ENCODE results near the gene L3MBTL3. TPM values are rescaled to one million over a fixed set of nuclear protein-coding genes. Genes with fewer than 3 reads are reported as not detected.

L3MBTL3 gene
- total RNA-seq, 2 experiments from 2014 or later = 15.0 to 16.9 TPM

DNA sequence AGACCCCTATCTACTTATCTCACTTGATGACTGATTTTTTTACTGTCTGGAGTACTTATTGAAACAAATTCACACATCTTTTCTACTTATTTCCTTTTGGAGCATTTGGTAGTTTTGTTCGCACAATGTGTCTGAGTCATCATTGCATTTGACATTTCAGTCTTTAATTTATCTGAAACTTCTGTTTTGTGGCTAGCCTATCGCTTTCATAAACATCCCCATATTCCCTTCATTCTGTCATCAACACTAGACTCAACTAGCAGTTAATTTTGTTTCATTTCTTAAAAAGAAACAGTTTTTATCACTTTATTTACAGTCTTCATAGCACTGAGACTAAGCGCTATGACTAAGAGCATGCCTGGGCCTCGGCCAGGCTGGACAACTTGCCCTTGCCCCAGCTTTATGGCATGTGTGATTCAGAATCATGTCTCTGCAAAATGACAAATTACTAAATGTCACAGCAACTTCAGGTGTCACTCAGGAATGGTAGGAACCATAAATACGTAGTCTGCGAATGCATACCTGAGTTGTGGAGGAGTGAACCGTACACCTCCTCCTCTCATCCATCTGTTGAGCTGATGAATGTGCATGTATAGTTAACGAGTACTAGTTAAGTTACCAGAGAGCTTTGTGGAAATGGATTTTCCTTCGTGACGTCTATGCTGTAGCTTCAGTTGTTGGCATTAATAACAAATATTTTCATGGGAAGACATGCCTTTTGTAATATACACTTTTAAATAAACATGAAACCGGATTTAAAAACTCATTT is 16.2 kb downstream of the L3MBTL3 start:
- Mint-ChIP-seq H3K36me3 (ENCODE audit: low read depth) (peaks cover 27% of the 10 kb centered on the region), H3K9me3 (peaks cover 5% of the 10 kb centered on the region), H3K27ac (peak overlapping the region; percentile 55), H3K4me1 (peaks cover 49% of the 10 kb centered on the region), H3K27me3 (no peaks in the 10 kb centered on the region), H3K4me3 (no peak overlapping the region)
- POLR2A ChIA-PET = interaction anchor here (1.2 kb wide), 1 partner anchor 13 kb away, joined by 4 read pairs; no protein-coding TSS in a partner anchor
- CTCF ChIA-PET = interaction anchor here (0.8 to 2.3 kb wide), 2 partner anchors 13 to 247 kb away, joined by 4 to 10 read pairs; no protein-coding TSS in a partner anchor
- DNase-seq = no peak

DNA sequence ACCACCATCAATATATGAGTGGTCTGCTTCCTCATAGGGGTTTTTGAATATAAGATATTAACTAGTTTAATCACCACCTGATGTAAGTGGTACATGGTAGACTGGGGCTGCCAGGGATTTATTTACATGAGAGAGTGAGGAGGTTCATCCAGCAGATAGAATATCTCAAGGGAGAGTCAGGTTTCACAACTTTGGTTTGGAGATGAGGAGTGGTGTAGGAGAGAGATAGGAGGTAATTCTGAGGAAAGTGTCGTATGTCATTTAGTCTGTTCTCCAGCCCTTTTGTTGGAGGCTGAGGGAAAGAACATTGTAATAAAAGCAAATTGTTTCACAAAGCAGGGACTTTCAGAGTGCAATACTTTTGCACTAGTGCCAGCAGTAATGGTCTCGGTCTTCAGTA is 16.8 kb downstream of the L3MBTL3 start:
- ChIA-PET POLR2A (interaction anchor here (1.2 kb wide), 1 partner anchor 14 kb away, joined by 4 read pairs; no protein-coding TSS in a partner anchor), CTCF (interaction anchor here (0.7 to 2.3 kb wide), 3 partner anchors 14 to 247 kb away, joined by 3 to 10 read pairs (median 4); no protein-coding TSS in a partner anchor)
- Mint-ChIP-seq H3K27ac (no peak overlapping the region), H3K27me3 (no peaks in the 10 kb centered on the region), H3K36me3 (ENCODE audit: low read depth) (peaks cover 30% of the 10 kb centered on the region), H3K4me1 (peaks cover 45% of the 10 kb centered on the region), H3K4me3 (no peak overlapping the region), H3K9me3 (peaks cover 5% of the 10 kb centered on the region)
- DNase-seq = no peak

DNA sequence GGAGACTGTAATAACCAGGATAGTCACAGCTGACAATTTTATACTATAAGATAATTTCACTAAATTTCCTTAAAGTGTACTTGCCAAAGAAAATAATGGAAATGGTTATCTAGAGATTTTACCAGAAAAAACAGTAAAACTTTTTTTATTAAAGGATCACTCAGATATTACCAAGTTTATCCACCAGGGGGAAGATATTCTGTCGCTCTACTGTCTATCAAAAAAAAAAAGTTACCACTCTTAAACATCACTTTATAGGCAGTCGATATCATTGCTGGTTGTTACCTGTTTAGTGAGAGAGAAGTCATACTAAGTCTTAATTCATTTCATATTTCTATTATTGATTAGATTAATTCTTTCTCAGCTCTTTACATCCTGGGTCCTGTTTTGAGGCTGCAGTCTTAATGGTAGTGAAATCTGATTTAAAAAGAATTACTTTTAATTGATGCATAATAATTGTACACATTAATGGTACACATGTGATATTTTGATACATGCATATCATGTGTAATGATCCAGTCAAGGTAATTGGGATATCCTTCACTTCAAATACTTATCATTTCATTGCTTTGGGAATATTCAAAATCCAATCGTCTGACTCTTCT is 18.9 kb downstream of the L3MBTL3 start:
- peaks cover 5% of the 10 kb centered on the region for H3K9me3 Mint-ChIP-seq
- ChIA-PET CTCF (interaction anchor here (1.0 to 1.8 kb wide), 6 partner anchors 9 to 276 kb away, joined by 3 to 6 read pairs (median 4); no protein-coding TSS in a partner anchor), POLR2A (no interaction called here)
- no peaks in the 10 kb centered on the region for H3K27me3 Mint-ChIP-seq
- no peak overlapping the region for H3K27ac Mint-ChIP-seq
- H3K4me3 Mint-ChIP-seq = no peak overlapping the region
- H3K4me1 Mint-ChIP-seq = peaks cover 49% of the 10 kb centered on the region
- H3K36me3 Mint-ChIP-seq (ENCODE audit: low read depth) = peaks cover 22% of the 10 kb centered on the region
- DNase-seq = no peak

DNA sequence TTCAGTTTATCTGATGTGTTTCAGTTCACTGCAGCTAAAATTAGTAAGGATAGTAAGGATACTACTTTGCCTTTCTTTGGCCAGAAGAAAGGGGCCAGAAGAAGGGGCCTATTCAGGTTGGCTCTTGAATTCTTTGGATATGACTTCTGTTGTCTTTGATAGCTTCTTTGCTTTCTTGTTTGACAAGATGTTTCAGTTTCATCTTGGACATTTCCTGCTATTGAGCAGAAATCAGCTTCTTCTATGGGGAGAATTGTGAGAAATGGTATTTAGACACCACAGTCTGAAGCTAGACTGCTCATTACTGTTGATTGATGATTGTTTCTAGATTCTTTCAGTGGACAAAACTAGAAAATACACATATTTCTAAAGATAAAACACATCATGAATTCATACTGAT is 23.2 kb downstream of the L3MBTL3 start:
- Mint-ChIP-seq H3K4me3 (no peak overlapping the region), H3K9me3 (no peaks in the 10 kb centered on the region), H3K36me3 (ENCODE audit: low read depth) (peaks cover 16% of the 10 kb centered on the region), H3K27ac (no peak overlapping the region), H3K27me3 (no peaks in the 10 kb centered on the region), H3K4me1 (peaks cover 14% of the 10 kb centered on the region)
- ChIA-PET POLR2A (no interaction called here), CTCF (interaction anchor here (1.4 to 1.6 kb wide), 3 partner anchors 13 to 253 kb away, joined by 3 to 4 read pairs (median 4); no protein-coding TSS in a partner anchor)
- DNase-seq = no peak

DNA sequence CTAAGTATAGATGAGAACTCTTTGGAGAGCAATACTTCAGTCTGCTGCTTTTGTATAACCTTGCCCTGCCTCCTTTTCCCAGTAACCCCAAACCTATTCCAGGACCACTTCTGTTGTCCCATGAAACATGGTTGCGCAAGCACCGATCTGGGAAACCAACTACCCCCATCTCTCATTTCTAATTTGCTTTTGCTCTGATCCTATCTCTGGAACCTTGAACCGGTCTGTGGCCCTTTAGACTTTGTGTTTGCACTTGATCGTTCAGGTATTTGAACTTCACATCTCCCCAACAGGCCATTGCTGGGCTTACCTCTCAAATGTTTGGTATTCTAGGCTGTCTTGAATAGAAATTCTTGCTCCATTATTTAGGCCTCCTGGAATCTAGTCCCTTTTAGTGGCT is 25.0 kb downstream of the L3MBTL3 start:
- H3K36me3 Mint-ChIP-seq (ENCODE audit: low read depth) = peaks cover 16% of the 10 kb centered on the region
- CTCF ChIA-PET = no interaction called here
- H3K4me1 Mint-ChIP-seq = peaks cover 7% of the 10 kb centered on the region
- POLR2A ChIA-PET = no interaction called here
- no peak overlapping the region for H3K4me3 Mint-ChIP-seq
- DNase-seq = no peak
- no peaks in the 10 kb centered on the region for H3K27me3 Mint-ChIP-seq
- no peak overlapping the region for H3K27ac Mint-ChIP-seq
- no peaks in the 10 kb centered on the region for H3K9me3 Mint-ChIP-seq

DNA sequence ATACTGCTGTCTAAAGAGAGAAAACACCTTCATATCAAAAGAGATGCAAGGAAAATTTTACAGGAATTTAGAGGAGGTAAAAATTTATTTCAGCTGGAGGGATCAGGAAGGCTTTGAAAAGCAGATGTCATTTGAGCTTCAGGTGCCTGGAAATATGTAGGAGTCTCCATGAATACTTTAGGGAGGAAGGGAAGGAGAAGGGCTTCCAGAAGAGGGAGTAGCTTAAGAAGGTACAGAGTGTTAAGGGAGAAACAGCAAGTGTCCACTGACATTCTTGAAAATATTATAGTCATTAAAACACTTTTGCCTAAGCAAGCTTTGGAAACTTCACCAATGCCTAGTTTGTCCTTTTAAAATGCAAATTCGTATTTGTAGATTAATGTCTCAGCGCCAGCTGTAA is 27.2 kb downstream of the L3MBTL3 start:
- no peak for DNase-seq
- H3K36me3 Mint-ChIP-seq (ENCODE audit: low read depth) = peaks cover 23% of the 10 kb centered on the region
- no peak overlapping the region for H3K27ac Mint-ChIP-seq
- H3K4me3 Mint-ChIP-seq = no peak overlapping the region
- no peaks in the 10 kb centered on the region for H3K27me3 Mint-ChIP-seq
- ChIA-PET CTCF (interaction anchor here (1.2 to 2.8 kb wide), 4 partner anchors 8 to 653 kb away, joined by 4 to 11 read pairs (median 5); no protein-coding TSS in a partner anchor), POLR2A (no interaction called here)
- H3K4me1 Mint-ChIP-seq = peaks cover 7% of the 10 kb centered on the region
- H3K9me3 Mint-ChIP-seq = no peaks in the 10 kb centered on the region

DNA sequence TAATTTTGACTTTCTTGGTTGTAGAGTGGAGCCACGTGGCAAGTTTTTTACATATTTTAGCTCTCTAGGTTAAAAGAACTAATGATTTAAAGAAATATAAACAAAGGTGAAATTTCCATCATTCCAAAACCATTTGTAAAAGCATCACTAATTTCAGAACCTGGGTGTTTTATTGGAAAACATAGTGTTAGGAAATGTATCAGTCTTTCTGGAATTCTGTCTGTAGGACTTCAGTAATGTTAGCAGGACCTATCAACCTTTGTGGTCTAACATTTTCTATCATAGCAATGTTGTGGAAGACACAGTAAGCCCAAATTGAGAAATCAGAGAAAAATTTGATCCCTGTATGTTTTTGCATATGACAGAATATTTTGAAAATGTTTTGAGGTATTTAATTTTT is 28.3 kb downstream of the L3MBTL3 start:
- no peaks in the 10 kb centered on the region for H3K9me3 Mint-ChIP-seq
- peaks cover 1% of the 10 kb centered on the region for H3K4me1 Mint-ChIP-seq
- H3K4me3 Mint-ChIP-seq = no peak overlapping the region
- CTCF ChIA-PET = interaction anchor here (1.5 to 2.8 kb wide), 3 partner anchors 9 to 652 kb away, joined by 4 to 11 read pairs (median 6); no protein-coding TSS in a partner anchor
- peaks cover 25% of the 10 kb centered on the region for H3K36me3 Mint-ChIP-seq (ENCODE audit: low read depth)
- H3K27ac Mint-ChIP-seq = no peak overlapping the region
- POLR2A ChIA-PET = no interaction called here
- no peak for DNase-seq
- H3K27me3 Mint-ChIP-seq = no peaks in the 10 kb centered on the region

DNA sequence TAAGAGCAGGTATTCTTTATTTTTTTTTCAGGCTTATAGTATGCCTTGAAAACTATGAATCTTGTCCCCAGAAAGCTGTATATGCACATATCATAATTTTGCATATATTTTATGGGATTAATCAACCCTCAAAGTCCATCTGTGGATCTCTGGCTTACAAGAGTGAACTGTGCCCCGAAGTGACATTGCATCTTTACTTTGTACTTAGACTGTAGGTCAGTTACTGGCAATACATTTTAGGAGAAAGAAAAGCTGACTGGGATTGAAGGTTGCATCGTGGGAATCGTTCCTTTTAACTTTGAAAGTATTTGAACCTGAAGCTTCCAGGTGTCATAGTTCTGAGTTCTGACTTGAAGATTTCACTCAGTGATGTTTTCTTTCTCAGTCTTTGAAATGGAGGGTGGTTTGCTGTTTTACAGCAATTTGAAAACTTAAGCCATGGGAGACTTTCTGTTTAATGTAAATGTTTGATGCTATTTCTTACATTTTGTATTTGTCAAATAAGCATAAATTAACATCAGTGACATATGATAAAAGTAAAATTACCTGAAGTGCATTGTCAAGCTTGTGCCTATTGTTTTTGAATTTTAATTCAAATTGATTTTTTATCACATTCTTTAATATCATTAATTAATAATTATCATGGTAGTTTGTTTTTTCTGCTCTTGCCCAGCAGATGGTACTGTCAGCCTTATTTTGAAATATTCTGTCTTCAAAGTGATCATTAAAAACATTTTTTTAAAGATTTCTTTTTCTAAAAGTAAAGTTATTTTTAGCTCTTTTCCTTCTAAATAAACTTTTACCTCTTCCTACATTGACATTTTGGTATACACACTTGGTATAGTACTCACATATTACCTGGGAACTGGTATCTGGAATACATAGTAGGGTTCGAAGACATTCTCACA is 29.0 kb downstream of the L3MBTL3 start:
- POLR2A ChIA-PET = no interaction called here

DNA sequence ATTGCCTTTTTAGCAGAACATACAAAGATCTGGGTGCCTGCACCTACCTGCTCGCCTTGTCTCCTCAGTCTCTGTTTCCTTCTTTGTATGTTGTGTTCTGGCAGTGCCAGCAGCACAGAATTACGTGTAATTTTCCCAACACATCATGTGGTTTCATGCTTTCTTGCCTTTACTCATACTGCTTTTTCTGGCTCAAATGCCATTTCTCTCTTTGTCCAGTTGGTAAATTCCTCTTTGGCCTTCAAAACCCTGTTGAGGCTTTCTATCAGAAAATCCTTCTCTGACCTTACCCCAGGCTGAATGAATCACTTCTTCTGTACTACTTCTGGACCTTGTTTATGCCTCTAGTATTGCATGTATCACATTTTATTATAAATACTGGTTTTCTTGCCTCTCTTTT is 31.8 kb downstream of the L3MBTL3 start:
- Mint-ChIP-seq H3K36me3 (ENCODE audit: low read depth) (peaks cover 38% of the 10 kb centered on the region), H3K27ac (no peak overlapping the region), H3K4me1 (peaks cover 8% of the 10 kb centered on the region), H3K4me3 (no peak overlapping the region), H3K27me3 (no peaks in the 10 kb centered on the region), H3K9me3 (no peaks in the 10 kb centered on the region)
- CTCF ChIA-PET = no interaction called here
- POLR2A ChIA-PET = no interaction called here
- DNase-seq = no peak

More for the DNA sequence above, 29.0 kb downstream of the L3MBTL3 start:
- no peak overlapping the region for H3K27ac Mint-ChIP-seq
- no peaks in the 10 kb centered on the region for H3K9me3 Mint-ChIP-seq
- no peaks in the 10 kb centered on the region for H3K4me1 Mint-ChIP-seq
- CTCF ChIA-PET = interaction anchor here (0.8 to 2.8 kb wide), 4 partner anchors 10 to 651 kb away, joined by 3 to 11 read pairs (median 7); no protein-coding TSS in a partner anchor
- no peak overlapping the region for H3K4me3 Mint-ChIP-seq
- no peak for DNase-seq
- H3K27me3 Mint-ChIP-seq = no peaks in the 10 kb centered on the region
- H3K36me3 Mint-ChIP-seq (ENCODE audit: low read depth) = peaks cover 27% of the 10 kb centered on the region

DNA sequence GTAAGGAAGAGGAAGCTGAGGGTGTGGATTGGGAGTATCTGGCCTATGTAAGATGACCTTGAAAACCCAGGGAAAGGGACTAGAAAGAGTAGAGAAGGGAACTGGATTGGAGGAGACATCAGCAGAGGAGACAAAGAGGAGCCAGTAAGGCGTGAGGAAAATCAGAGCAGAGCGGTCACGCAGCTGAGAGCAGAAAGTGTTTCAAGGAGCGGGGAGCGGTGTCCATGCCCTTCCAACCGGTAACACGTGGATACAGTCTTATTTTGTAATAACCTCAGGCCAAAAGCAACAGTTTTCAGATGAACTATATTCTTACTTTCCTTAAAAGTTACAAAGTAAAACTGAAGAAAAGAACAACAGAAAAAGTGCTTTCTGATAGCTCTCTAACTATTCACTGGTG is 36.3 kb downstream of the L3MBTL3 start:
- POLR2A ChIA-PET = no interaction called here
- CTCF ChIA-PET = no interaction called here
- Mint-ChIP-seq H3K27me3 (no peaks in the 10 kb centered on the region), H3K36me3 (ENCODE audit: low read depth) (peaks cover 61% of the 10 kb centered on the region), H3K27ac (no peak overlapping the region), H3K9me3 (no peaks in the 10 kb centered on the region), H3K4me3 (no peak overlapping the region), H3K4me1 (peaks cover 25% of the 10 kb centered on the region)
- DNase-seq = no peak

DNA sequence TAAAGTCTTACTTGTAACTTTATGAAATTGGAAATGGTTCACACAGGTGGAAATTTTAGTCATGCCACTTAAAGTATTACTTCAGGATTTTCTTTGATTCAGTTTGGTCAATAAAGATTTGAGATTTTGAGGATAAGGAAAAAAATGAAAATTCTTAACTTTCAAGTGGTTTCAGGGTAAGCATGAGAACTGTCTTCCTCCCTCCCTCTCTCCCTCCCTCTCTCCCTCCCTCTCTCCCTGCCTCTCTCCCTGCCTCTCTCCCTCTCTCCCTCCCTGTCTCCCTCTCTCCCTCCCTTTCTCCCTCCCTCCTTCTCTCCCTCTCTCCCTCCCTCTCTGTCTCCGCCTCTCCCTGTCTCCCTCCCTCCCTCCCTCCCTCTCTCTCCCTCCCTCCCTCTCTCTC is 36.9 kb downstream of the L3MBTL3 start:
- CTCF ChIA-PET = no interaction called here
- Mint-ChIP-seq H3K9me3 (no peaks in the 10 kb centered on the region), H3K27ac (no peak overlapping the region), H3K4me1 (peaks cover 25% of the 10 kb centered on the region), H3K36me3 (ENCODE audit: low read depth) (peaks cover 56% of the 10 kb centered on the region), H3K27me3 (no peaks in the 10 kb centered on the region), H3K4me3 (no peak overlapping the region)
- POLR2A ChIA-PET = no interaction called here
- DNase-seq = no peak

DNA sequence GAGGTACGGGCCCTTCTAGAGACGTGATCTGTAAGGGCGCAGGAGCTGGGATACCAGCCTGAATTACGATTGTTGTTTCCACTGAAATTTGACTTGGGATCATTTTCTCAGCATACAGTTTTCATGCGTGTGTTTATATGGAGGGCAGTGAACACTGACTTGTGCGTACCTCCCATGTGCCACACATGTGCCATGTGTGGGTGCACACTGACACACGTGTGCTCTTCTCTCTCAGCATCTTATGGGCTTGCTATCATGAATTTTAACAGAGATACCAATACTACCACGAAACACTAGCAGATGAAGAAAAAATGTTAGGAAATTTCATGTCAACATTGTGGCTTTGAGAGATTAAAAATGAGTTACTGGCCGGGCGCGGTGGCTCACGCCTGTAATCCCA is 39.1 kb downstream of the L3MBTL3 start:
- DNase-seq = no peak
- Mint-ChIP-seq H3K4me3 (no peak overlapping the region), H3K36me3 (ENCODE audit: low read depth) (peaks cover 54% of the 10 kb centered on the region), H3K27me3 (no peaks in the 10 kb centered on the region), H3K4me1 (peaks cover 25% of the 10 kb centered on the region), H3K27ac (peak overlapping the region; percentile 38), H3K9me3 (no peaks in the 10 kb centered on the region)
- ChIA-PET POLR2A (no interaction called here), CTCF (no interaction called here)

DNA sequence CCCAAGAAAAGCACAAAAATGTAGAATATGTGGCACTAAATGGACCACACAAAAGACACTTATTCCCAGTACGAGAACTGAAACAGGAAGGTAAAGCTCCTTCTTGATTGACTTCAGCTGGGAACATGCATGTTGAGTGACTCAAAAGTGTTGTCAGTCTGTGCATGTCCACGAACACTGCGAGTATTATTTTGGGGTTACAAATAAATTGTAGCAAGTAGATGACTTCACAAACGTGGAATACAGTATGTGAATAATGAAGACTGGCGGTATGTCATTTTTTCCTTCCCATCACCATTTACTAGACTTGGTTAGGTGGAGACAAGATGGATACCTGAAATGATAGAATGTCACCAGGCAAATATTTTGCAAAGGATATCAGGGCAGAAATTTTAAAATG is 45.4 kb downstream of the L3MBTL3 start:
- H3K4me1 Mint-ChIP-seq = no peaks in the 10 kb centered on the region
- H3K36me3 Mint-ChIP-seq (ENCODE audit: low read depth) = peaks cover 25% of the 10 kb centered on the region
- H3K4me3 Mint-ChIP-seq = no peak overlapping the region
- no peaks in the 10 kb centered on the region for H3K27me3 Mint-ChIP-seq
- H3K27ac Mint-ChIP-seq = no peak overlapping the region
- ChIA-PET POLR2A (no interaction called here), CTCF (no interaction called here)
- no peak for DNase-seq
- no peaks in the 10 kb centered on the region for H3K9me3 Mint-ChIP-seq
